Mucosa of descending colon (tissue), 3 donors: ENCODE results near the gene ABHD17C. TPM values are rescaled to one million over a fixed set of nuclear protein-coding genes. Genes with fewer than 3 reads are reported as not detected.
"Not testable (repeated sequence)": the region's sequence is repeated elsewhere in the genome, so short reads cannot be mapped to it uniquely, and the experiment has no call there.

ENCODE experiments used
- ATAC-seq: fragments of 200-7000 bp; cut with Tn5 transposase; one replicate; pipeline ENCODE4 v1.9.1; 2020; ENCODE audit warnings: mild to moderate bottlenecking, moderate library complexity
- DNase-seq, 3 donors: peaks; one replicate each; pipeline ENCODE4 v3.0.0-alpha.2; 2020
- H3K36me3 ChIP-seq: fragments of 200-600 bp; one replicate; pipeline ENCODE4 v1.8.0; 2021; ENCODE audit warnings: low read depth, mild to moderate bottlenecking
- H3K4me1 ChIP-seq: fragments of 200-600 bp; one replicate; pipeline ENCODE4 v1.8.0; 2021; ENCODE audit warnings: low read depth, mild to moderate bottlenecking
- H3K4me3 ChIP-seq: fragments of 200-600 bp; one replicate; pipeline ENCODE4 v1.8.0; 2021; ENCODE audit warnings: mild to moderate bottlenecking
- H3K9me3 ChIP-seq: fragments of 200-600 bp; one replicate; pipeline ENCODE4 v1.8.0; 2021; ENCODE audit warnings: mild to moderate bottlenecking
- intact Hi-C, 2 donors: fragments of 100-400 bp; cut with DNase I in 1 of 2; cut with micrococcal nuclease in 1 of 2; formaldehyde crosslinking; loops; one replicate each; pipeline versions ENCODE4 v1.11.0 to v1.11.1; 2022; cut with DNase I, micrococcal nuclease
- total RNA-seq, 3 donors: library from RNA; stranded (reverse); fragmentation: NEBNext Ultra II Directional in 2 of 3; extraction: Animal tissue kit (Norgen Biotek cat#: 25700) in 2 of 3; gene quantifications; one replicate each; pipeline versions ENCODE4 v1.2.1 to v1.2.4, GENCODE V29; 2021 to 2023
- TF ChIP-seq, protein P1 (sequence below): fragments of 200-600 bp; IDR thresholded peaks from one replicate; pipeline ENCODE4 v1.8.0; 2022; ENCODE audit warnings: antibody characterized with exemption, mild to moderate bottlenecking
- donor health status: DM: no; HTN: no; CAD: no; lungs with moderate emphysema.
- donor health status: DM: no; HTN: no; CAD: no.
- donor health status: DM: no; HTN: yes; CAD: no.

The ABHD17C gene
- total RNA-seq, 3 donors from 2014 or later, result 84.4 to 192 (median 157) TPM

DNA sequence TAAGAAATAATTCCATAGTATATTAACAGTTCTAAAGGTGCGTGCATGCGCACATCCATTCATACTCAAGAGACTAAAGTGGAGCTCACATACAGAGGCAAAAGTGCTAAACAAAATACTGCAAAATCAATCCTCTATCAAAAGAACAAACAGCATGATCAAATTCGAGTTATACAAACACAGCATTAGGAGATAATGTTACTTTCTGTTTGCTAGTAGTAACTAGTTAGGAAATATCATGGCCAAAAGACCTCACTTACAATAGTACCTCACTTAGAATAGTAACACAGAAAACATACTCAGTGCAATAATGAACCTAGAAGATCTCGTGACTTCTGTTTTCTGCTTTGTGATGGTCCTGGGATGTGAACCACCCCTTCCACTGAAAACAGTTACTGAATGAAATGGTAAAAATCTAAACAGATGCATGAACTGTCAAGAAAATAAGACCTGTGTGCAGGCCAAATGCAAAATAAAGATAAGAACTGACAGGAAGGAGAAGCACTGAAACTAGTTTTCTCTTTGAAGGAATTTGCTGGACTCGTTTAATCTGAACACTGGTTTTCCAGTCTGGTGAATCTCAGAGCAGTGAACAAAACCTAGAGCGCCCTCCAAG is 63.1 kb downstream of the ABHD17C start:
- TF ChIP-seq, protein P1, sequence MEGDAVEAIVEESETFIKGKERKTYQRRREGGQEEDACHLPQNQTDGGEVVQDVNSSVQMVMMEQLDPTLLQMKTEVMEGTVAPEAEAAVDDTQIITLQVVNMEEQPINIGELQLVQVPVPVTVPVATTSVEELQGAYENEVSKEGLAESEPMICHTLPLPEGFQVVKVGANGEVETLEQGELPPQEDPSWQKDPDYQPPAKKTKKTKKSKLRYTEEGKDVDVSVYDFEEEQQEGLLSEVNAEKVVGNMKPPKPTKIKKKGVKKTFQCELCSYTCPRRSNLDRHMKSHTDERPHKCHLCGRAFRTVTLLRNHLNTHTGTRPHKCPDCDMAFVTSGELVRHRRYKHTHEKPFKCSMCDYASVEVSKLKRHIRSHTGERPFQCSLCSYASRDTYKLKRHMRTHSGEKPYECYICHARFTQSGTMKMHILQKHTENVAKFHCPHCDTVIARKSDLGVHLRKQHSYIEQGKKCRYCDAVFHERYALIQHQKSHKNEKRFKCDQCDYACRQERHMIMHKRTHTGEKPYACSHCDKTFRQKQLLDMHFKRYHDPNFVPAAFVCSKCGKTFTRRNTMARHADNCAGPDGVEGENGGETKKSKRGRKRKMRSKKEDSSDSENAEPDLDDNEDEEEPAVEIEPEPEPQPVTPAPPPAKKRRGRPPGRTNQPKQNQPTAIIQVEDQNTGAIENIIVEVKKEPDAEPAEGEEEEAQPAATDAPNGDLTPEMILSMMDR, result no peak
- DNase-seq, result no peak
- ATAC-seq, result no peak
- H3K9me3 ChIP-seq, result no peaks in the 10 kb centered on the region
- intact Hi-C loops, result no loop called here
- H3K4me3 ChIP-seq, result no peak overlapping the region
- no peaks in the 10 kb centered on the region for H3K4me1 ChIP-seq
- H3K36me3 ChIP-seq, result no peaks in the 10 kb centered on the region

DNA sequence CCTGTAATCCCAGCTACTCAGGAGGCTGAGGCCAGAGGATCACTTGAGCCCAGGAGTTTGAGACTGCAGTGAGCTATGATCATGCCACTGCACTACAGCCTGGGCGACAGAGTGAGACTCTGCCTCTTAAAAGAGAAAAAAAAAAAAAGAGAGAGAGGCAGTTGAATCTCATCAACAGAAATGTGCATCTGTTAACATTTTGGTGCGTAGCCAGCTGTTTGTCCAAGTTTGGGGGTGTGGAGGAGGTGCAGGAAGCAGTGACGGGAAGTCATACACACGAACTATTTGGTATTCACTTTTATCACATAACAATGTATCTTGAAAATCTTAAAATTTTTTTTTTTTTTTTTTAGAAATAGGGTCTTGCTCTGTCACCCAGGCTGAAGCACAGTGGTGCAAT is 65.8 kb downstream of the ABHD17C start:
- ATAC-seq (no peak), DNase-seq (no peak)
- Histone ChIP-seq H3K36me3 (no peaks in the 10 kb centered on the region), H3K4me1 (no peaks in the 10 kb centered on the region), H3K4me3 (no peak overlapping the region), H3K9me3 (no peaks in the 10 kb centered on the region)
- TF ChIP-seq, protein P1, result no peak
- intact Hi-C loops, result no loop called here

DNA sequence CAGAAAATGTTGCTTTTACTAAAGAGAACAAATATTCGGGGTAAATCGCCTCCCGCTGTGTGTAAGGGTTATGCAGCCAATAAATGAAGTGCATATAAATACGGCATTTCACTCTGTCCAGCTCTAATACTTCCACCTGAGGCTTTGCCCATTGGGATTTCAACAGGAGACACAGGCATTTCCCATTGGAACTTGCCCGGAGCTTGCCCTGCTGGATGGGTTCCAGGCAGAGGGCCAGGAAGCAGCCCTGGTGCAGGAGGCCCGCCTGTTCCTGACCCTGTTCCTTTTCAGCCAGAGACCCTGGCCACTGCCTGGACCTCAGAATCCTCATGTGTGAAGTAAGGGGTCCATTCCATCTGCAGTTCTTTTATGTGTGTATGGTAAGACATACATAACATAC is 66.6 kb downstream of the ABHD17C start:
- no peaks in the 10 kb centered on the region for H3K4me1 ChIP-seq
- TF ChIP-seq, protein P1, result no peak
- ATAC-seq (no peak), DNase-seq (no peak)
- no peak overlapping the region for H3K4me3 ChIP-seq
- intact Hi-C loops, result no loop called here
- no peaks in the 10 kb centered on the region for H3K36me3 ChIP-seq
- no peaks in the 10 kb centered on the region for H3K9me3 ChIP-seq

DNA sequence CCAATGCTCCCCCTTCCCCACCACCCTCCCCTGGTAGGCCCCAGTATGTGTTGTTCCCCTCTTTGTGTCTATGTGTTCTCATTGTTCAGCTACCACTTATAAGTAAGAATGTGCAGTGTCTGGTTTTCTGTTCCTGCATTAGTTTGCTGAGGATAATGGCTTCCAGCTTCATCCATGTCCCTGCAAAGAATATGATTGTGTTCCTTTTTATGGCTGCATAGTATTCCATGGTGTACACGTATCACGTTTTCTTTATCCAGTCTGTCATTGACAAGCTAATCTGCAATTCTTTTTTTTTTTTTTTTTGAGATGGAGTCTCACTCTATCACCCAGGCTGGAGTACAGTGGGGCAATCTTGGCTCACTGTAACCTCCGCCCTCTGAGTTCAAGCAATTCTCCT is 68.1 kb downstream of the ABHD17C start:
- DNase-seq, H3K36me3 ChIP-seq, H3K4me1 ChIP-seq, H3K9me3 ChIP-seq, intact Hi-C loops, ATAC-seq, H3K4me3 ChIP-seq: not testable (repeated sequence)

DNA sequence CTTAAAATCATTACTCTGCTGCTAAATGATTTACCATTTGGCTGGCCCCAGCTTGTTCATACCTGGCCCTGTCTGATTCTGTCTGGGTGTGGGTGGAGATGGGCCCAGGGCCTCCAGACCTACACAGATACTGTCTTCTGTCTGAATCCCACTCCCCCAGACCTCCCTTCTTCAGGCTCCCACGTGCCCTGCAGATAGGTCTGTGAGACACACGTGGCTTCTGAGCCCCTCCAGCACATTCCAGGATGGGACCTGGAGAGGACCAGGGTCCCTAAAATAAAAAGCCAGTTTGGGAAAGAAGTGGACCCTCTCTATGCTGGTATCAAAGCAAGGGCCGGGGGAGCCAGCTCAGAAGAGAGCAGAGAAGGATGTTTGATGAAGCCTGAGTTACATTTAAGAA is 69.4 kb downstream of the ABHD17C start:
- ATAC-seq, result no peak
- no peaks in the 10 kb centered on the region for H3K9me3 ChIP-seq
- intact Hi-C loops, result no loop called here
- H3K36me3 ChIP-seq, result no peaks in the 10 kb centered on the region
- no peaks in the 10 kb centered on the region for H3K4me1 ChIP-seq
- H3K4me3 ChIP-seq, result no peak overlapping the region
- no peak for DNase-seq
- TF ChIP-seq, protein P1, result no peak

DNA sequence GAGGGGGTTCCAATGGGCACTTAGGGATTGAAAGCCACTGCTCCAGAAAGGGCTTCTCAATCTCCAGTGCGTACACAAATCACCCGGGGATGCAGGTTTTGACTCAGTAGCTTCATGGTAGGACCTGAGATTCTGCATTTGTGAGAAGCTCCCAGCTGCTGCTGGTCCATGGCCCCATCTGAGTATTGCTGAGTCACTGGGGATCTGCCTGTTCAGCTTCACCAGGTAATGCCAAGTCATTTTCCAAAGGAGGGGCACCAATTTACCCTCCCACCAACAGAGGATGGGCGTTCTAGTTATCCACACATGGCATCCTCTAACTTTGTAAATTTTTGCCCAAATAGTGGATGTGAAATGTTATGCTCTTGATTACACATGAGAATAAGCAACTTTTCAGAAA is 71.2 kb downstream of the ABHD17C start:
- intact Hi-C loops, result no loop called here
- no peak for ATAC-seq
- H3K36me3 ChIP-seq, result no peaks in the 10 kb centered on the region
- no peaks in the 10 kb centered on the region for H3K9me3 ChIP-seq
- H3K4me1 ChIP-seq, result no peaks in the 10 kb centered on the region
- TF ChIP-seq, protein P1, result no peak
- DNase-seq, result no peak
- no peak overlapping the region for H3K4me3 ChIP-seq
